C4-2B (cell line): ENCODE measurements around the gene EIF3F.
A peak's percentile ranks its signal among the peaks of the same experiment; 100 is the strongest.

Experiments
- CTCF ChIP-seq: fragments of 450-650 bp; conservative IDR thresholded peaks from 2 replicates; pipeline ENCODE4 v1.5.1; 2017; ENCODE audit warnings: mild to moderate bottlenecking
- ZFX ChIP-seq: fragments of 450-650 bp; IDR thresholded peaks from 2 replicates; pipeline ENCODE4 v1.6.1; 2017

GRCh38 chr11:8033305-8034105, 46.4 kb downstream of the EIF3F start:
- TF ChIP-seq CTCF (peak; percentile 94), ZFX (no peak)
